GF-D8 (cell line): ENCODE data around the gene CDK2.

Experiments used
- DNase-seq: peaks from one replicate; lab custom pipeline; 2025; lab: John Stamatoyannopoulos, UW

The CDK2 gene

GRCh38 chr12:56014205-56014604 lies 47.6 kb downstream of the CDK2 start:
- DNase-seq, result no peak

- no peak for DNase-seq
Observed at GRCh38 chr12:56017181-56017580, 50.6 kb downstream of the CDK2 start.

- no peak for DNase-seq
Observed at GRCh38 chr12:56018356-56018755, 51.7 kb downstream of the CDK2 start.

- DNase-seq, result peak; percentile 92
Observed at GRCh38 chr12:56020423-56021184, 54.0 kb downstream of the CDK2 start, which contains the start of gene IKZF4. TSS of gene IKZF4 (plus strand) at chr12:56021043. CDS start at chr12:56021494, 451 bp downstream.

- DNase-seq, result no peak
Observed at GRCh38 chr12:56021889-56022497, 55.4 kb downstream of the CDK2 start.
